Right lobe of liver (tissue), 6 donors: ENCODE data around the gene DMKN. TPM values are rescaled to one million over a fixed set of nuclear protein-coding genes. Genes with fewer than 3 reads are reported as not detected.
A peak's percentile ranks its signal among the peaks of the same experiment; 100 is the strongest.

Experiments
- ATAC-seq, 4 donors: fragments of 200-7000 bp; cut with Tn5 transposase; one replicate each; pipeline ENCODE4 v1.9.1; 2020; ENCODE audit warnings: mild to moderate bottlenecking in 4 of 4, moderate library complexity in 4 of 4
- DNase-seq, 3 donors: peaks; one replicate each; pipeline ENCODE4 v3.0.0-alpha.2; 2020
- H3K27ac ChIP-seq, 3 donors: fragments of 200-600 bp; one replicate each; pipeline ENCODE4 v1.8.0; 2022
- H3K27me3 ChIP-seq, 2 donors: fragments of 200-600 bp; one replicate each; pipeline ENCODE4 v1.8.0; 2022
- H3K36me3 ChIP-seq, 4 donors: fragments of 200-600 bp; sonication (generic) in 1 of 4; one replicate each; pipeline versions ENCODE4 v1.5.1 to v1.8.0; 2017 to 2022; ENCODE audit warnings: control low read depth in 1 of 4
- H3K4me1 ChIP-seq, 4 donors: fragments of 200-600 bp; sonication (generic) in 1 of 4; one replicate each; pipeline versions ENCODE4 v1.5.1 to v1.8.0; 2017 to 2022; ENCODE audit warnings: control low read depth in 1 of 4
- H3K4me3 ChIP-seq, 3 donors: fragments of 200-600 bp; one replicate each; pipeline ENCODE4 v1.8.0; 2022
- H3K9me3 ChIP-seq, 4 donors: fragments of 200-600 bp; sonication (generic) in 1 of 4; one replicate each; pipeline versions ENCODE4 v1.5.1 to v1.8.0; 2017 to 2022; ENCODE audit warnings: control low read depth in 1 of 4
- POLR2A ChIP-seq: fragments of 450-650 bp; IDR thresholded peaks from one replicate; pipeline ENCODE4 v1.6.1; 2017; ENCODE audit warnings: antibody characterized with exemption, mild to moderate bottlenecking
- WGBS: methylation state at CpG from one replicate; pipeline ENCODE4 v1.1.6; 2018; ENCODE audit warnings: low coverage, low lambda C conversion rate; ENCODE audit not compliant: insufficient coverage; ENCODE audit errors: missing lambda C conversion rate; 5-methylcytosine and 5-hydroxymethylcytosine counted together
- intact Hi-C, 2 donors: fragments of 100-400 bp; cut with DNase I; formaldehyde crosslinking; loops; one replicate each; pipeline versions ENCODE4 v1.11.2 to v1.14.1; 2022
- total RNA-seq, 6 experiments: library from RNA; depleted of rRNA in 2 of 6; stranded (reverse); fragments of >200 nt in 2 of 6; fragmentation: NEBNext Ultra II Directional in 3 of 6; extraction: Animal tissue kit (Norgen Biotek cat#: 25700) in 3 of 6; gene quantifications; one replicate each; pipeline versions ENCODE4 v1.1.0 to v1.2.4, GENCODE V29; 2016 to 2023
- TF ChIP-seq, protein P1 (sequence below), 4 donors: fragments of 200-600 bp in 3 of 4; fragments of 450-650 bp in 1 of 4; IDR thresholded peaks; one replicate each; pipeline versions ENCODE4 v1.5.1 to v1.8.0; 2016 to 2022; ENCODE audit warnings: antibody characterized with exemption in 4 of 4, mild to moderate bottlenecking in 2 of 4
- donor health status: DM: no; HTN: yes; CAD: no.
- donor health status: DM: no; HTN: no; CAD: no.
- donor health status: DM: no; HTN: no; CAD: no.
- donor health status: DM: no; HTN: yes; CAD: no.
- donor health status: DM: no; HTN: yes; CAD: no.

Gene DMKN
- total RNA-seq, 6 experiments from 2014 or later = 1.0 to 4.0 (median 2.0) TPM

GRCh38 chr19:35518313-35518712 is 4.9 kb upstream of the DMKN start:
- DNase-seq (no peak), ATAC-seq (no peak)
- TF ChIP-seq, protein P1, sequence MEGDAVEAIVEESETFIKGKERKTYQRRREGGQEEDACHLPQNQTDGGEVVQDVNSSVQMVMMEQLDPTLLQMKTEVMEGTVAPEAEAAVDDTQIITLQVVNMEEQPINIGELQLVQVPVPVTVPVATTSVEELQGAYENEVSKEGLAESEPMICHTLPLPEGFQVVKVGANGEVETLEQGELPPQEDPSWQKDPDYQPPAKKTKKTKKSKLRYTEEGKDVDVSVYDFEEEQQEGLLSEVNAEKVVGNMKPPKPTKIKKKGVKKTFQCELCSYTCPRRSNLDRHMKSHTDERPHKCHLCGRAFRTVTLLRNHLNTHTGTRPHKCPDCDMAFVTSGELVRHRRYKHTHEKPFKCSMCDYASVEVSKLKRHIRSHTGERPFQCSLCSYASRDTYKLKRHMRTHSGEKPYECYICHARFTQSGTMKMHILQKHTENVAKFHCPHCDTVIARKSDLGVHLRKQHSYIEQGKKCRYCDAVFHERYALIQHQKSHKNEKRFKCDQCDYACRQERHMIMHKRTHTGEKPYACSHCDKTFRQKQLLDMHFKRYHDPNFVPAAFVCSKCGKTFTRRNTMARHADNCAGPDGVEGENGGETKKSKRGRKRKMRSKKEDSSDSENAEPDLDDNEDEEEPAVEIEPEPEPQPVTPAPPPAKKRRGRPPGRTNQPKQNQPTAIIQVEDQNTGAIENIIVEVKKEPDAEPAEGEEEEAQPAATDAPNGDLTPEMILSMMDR (IDR thresholded peaks at IDR 0.05) = no peak
- TF ChIP-seq POLR2A = no peak
- no peak overlapping the region for H3K4me3 ChIP-seq
- intact Hi-C loops = no loop called here
- H3K9me3 ChIP-seq = no peaks in the 10 kb centered on the region
- H3K4me1 ChIP-seq = no peaks in the 10 kb centered on the region
- 67% methylated on average over 4 of the region's 6 CpGs for WGBS
- no peak overlapping the region for H3K27ac ChIP-seq
- no peaks in the 10 kb centered on the region for H3K36me3 ChIP-seq
- no peaks in the 10 kb centered on the region for H3K27me3 ChIP-seq

- DNase-seq (no peak), ATAC-seq (no peak)
- no peaks in the 10 kb centered on the region for H3K36me3 ChIP-seq
- no peaks in the 10 kb centered on the region for H3K9me3 ChIP-seq
- no peaks in the 10 kb centered on the region for H3K4me1 ChIP-seq
- H3K27me3 ChIP-seq = no peaks in the 10 kb centered on the region
- no peak for TF ChIP-seq POLR2A
- TF ChIP-seq, protein P1 (IDR thresholded peaks at IDR 0.05) = no peak
- H3K27ac ChIP-seq = no peak overlapping the region
- 75% methylated on average over 1 of the region's 2 CpGs for WGBS
- intact Hi-C loops = no loop called here
- H3K4me3 ChIP-seq = no peak overlapping the region
Observed at GRCh38 chr19:35517342-35517741, 3.9 kb upstream of the DMKN start.

GRCh38 chr19:35516310-35516709 is 2.9 kb upstream of the DMKN start:
- Histone ChIP-seq H3K36me3 (no peaks in the 10 kb centered on the region), H3K4me3 (no peak overlapping the region), H3K27ac (no peak overlapping the region), H3K9me3 (no peaks in the 10 kb centered on the region), H3K27me3 (no peaks in the 10 kb centered on the region), H3K4me1 (no peaks in the 10 kb centered on the region)
- intact Hi-C loops = no loop called here
- ATAC-seq (no peak), DNase-seq (no peak)
- 83% methylated on average over 3 of the region's 3 CpGs for WGBS
- TF ChIP-seq, protein P1 (IDR thresholded peaks at IDR 0.05) = no peak
- TF ChIP-seq POLR2A = no peak

DNA sequence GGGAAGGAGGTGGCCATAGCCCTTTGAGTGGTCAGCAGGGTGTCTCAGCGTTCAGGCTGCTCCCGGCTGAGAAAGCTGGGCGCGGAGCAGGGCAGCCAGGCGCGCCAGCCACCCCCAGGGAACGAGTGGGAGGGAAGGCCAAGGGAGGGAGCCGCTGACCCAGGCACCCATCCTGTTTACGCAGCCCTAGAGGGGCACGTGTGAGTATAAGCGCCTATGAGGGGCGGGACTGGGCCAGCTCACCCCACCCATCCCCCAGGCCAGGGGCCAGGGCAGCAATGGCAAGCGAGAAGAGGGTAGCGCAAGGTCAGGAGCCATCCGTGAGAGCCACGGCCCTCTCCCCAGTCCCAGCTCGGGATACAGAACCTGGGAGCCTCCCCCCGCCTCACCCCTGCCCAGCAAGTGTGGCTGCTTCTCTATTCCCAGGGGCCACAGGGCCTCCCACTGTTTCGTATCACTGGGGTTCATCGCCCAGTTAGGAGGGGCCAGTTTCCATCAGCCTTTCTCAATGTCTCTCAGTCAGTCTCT is 897 bp upstream of the DMKN start:
- Histone ChIP-seq H3K4me1 (peaks cover 0 to 10% (median 0%) of the 10 kb centered on the region in 4 donors), H3K4me3 (no peak overlapping the region), H3K9me3 (no peaks in the 10 kb centered on the region), H3K36me3 (no peaks in the 10 kb centered on the region), H3K27ac (no peak overlapping the region), H3K27me3 (no peaks in the 10 kb centered on the region)
- intact Hi-C loops = no loop called here
- DNase-seq = no peak
- no CpG with 5 or more reads among the region's 20 CpGs for WGBS
- peak in 2 of 4 donors; percentile 17 to 22 for ATAC-seq
- TF ChIP-seq POLR2A = no peak
- TF ChIP-seq, protein P1 (IDR thresholded peaks at IDR 0.05) = no peak
